Spleen (tissue), 7 donors: ENCODE data around the gene YPEL3.

ENCODE experiments used
- CTCF ChIP-seq, 11 experiments: fragments of 200-600 bp in 7 of 11; fragments of 450-650 bp in 4 of 11; sonication (generic) in 4 of 11; IDR thresholded peaks in 8 of 11; conservative IDR thresholded peaks in 3 of 11; 1 replicate in 7 of 11; 2 replicates in 4 of 11; pipeline versions ENCODE4 v1.4.0 to v1.8.0; 2016 to 2021; ENCODE audit warnings: antibody characterized with exemption in 11 of 11, inconsistent platforms in 4 of 11, mild to moderate bottlenecking in 1 of 11
- POLR2A ChIP-seq, 3 donors: fragments of 450-650 bp; IDR thresholded peaks; one replicate each; pipeline ENCODE4 v1.5.1; 2017; ENCODE audit warnings: antibody characterized with exemption in 3 of 3, mild to moderate bottlenecking in 1 of 3
- donor health status: DM: no; HTN: no; CAD: no; lungs with moderate emphysema.
- donor health status: DM: no; HTN: no; CAD: no.
- donor health status: DM: no; HTN: no; CAD: no.

- no peak for TF ChIP-seq CTCF (IDR thresholded peaks at IDR 0.05 in 8 of 11, conservative IDR thresholded peaks at IDR 0.05 in 3 of 11)
- no peak for TF ChIP-seq POLR2A (IDR thresholded peaks at IDR 0.05)
Observed at GRCh38 chr16:30144917-30145316, 48.9 kb upstream of the YPEL3 start.
